ENCODE data around the gene NCKIPSD. TPM values are rescaled to one million over a fixed set of nuclear protein-coding genes. Genes with fewer than 3 reads are reported as not detected.

NCKIPSD gene
- total RNA-seq, 1 donor from 2014 or later = 12.0 TPM

- ATAC-seq (no peak), DNase-seq (ENCODE audit: low spot score) (no peak)
Measured at GRCh38 chr3:48628277-48629017, 57.3 kb downstream of the NCKIPSD start.

DNA sequence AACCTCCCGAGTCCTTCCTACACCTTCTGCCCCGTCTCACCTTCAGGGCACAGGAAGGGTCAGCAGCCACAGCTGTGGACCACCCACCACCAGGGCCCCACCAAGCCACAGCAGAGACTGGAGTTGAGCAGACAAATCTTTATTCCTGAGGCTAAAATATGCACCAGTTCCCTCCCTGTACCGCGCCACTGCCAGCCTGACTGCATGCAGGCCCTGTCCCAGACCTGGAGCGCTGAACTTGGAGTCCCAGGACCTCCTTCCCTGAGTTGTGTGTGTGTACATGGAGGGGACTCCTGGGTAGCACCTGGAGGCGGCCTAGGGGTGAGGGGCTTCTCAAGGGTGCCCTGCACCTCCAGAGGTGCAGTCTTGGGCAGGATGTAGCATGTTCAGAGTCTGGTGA lies 60.1 kb downstream of the NCKIPSD start:
- no peak for DNase-seq (ENCODE audit: low spot score)
- ATAC-seq = no peak

GRCh38 chr3:48624767-48625166 lies 60.9 kb downstream of the NCKIPSD start:
- no peak for ATAC-seq
- DNase-seq (ENCODE audit: low spot score) = no peak

- DNase-seq (ENCODE audit: low spot score) (no peak), ATAC-seq (no peak)
Measured at GRCh38 chr3:48623851-48624547, 61.7 kb downstream of the NCKIPSD start.

Other genes with a start within 250 kb of the NCKIPSD start
- gene CCDC51, start 245.8 kb downstream of the NCKIPSD start, total RNA-seq = 9.2 TPM
- 69.3 TPM for gene TMA7, start 245.7 kb downstream of the NCKIPSD start, total RNA-seq
- gene ATRIP, start 239.2 kb downstream of the NCKIPSD start, total RNA-seq = 3.3 TPM
- 97.9 TPM for gene SHISA5, start 181.7 kb downstream of the NCKIPSD start, total RNA-seq
- gene PFKFB4, start 129.1 kb downstream of the NCKIPSD start, total RNA-seq = 1.3 TPM
- gene UCN2, start 122.1 kb downstream of the NCKIPSD start, total RNA-seq = not detected
- 2.5 TPM for gene COL7A1, start 90.6 kb downstream of the NCKIPSD start, total RNA-seq
- 232 TPM for gene UQCRC1, start 76.3 kb downstream of the NCKIPSD start, total RNA-seq
- not detected for gene TMEM89, start 64.1 kb downstream of the NCKIPSD start, total RNA-seq
- 8.4 TPM for gene SLC26A6, start 50.5 kb downstream of the NCKIPSD start, total RNA-seq
- gene CELSR3, start 23.0 kb downstream of the NCKIPSD start, total RNA-seq = 0.45 TPM
- 31.1 TPM for gene IP6K2, start 31.3 kb upstream of the NCKIPSD start, total RNA-seq
- 46.6 TPM for gene PRKAR2A, start 162.0 kb upstream of the NCKIPSD start, total RNA-seq
- 84.1 TPM for gene SLC25A20, start 213.0 kb upstream of the NCKIPSD start, total RNA-seq
- 41.0 TPM for gene ARIH2, start 232.9 kb upstream of the NCKIPSD start, total RNA-seq

Data from left lobe of liver (tissue), 2 donors.